Measurements from ENCODE around the gene EXOC3L4. TPM values are rescaled to one million over a fixed set of nuclear protein-coding genes. Genes with fewer than 3 reads are reported as not detected.

EXOC3L4 gene
- total and polyA plus RNA-seq, 8 donors = 1.3 to 82.8 (median 16.2) TPM

DNA sequence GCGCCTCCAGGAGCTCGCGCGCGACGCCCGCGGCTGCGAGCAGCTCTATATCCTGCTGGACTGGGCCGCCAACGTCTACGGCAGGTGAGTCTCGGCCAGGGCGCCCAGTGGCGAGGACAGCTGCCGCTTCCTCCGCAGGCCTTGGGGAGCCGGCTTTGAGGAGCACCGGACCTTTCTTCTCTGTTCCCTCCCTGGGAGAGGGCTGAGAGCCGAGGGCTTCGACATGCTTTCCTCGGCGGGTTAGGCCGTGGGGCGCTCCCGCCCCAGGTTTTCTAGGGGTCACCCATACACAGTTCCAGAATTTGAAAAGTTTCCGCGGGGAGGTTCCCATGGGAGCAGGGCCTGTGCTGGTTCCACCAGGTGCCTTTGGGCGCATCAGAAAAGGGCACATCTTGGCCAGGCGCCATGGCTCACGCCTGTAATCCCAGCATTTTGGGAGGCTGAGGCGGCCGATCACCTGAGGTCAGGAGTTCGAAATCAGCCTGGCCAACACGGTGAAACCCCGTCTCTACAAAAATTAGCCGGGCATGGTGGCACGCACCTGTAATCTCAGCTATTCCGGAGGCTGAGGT is 8.2 kb downstream of the EXOC3L4 start:
- no peaks in the 10 kb centered on the region for H3K36me3 ChIP-seq
- no peak for DNase-seq
- TF ChIP-seq POLR2A (IDR thresholded peaks at IDR 0.05) (no peak), EP300 (IDR thresholded peaks at IDR 0.05) (no peak), CTCF (IDR thresholded peaks at IDR 0.05) (no peak), POLR2AphosphoS5 (IDR thresholded peaks at IDR 0.05) (no peak)
- no peak overlapping the region for H3K4me3 ChIP-seq
- H3K4me1 ChIP-seq = peaks cover 65 to 80% (median 75%) of the 10 kb centered on the region in 4 donors
- WGBS, 5 donors = 67 to 78% (median 73%) methylated on average over 15 to 39 of the region's 39 CpGs
- H3K9me3 ChIP-seq = no peaks in the 10 kb centered on the region
- H3K27ac ChIP-seq = no peak overlapping the region
- H3K27me3 ChIP-seq = peaks cover 0 to 63% (median 28%) of the 10 kb centered on the region in 3 donors
- intact Hi-C loops (cut with DNase I; ENCODE audit: low total_unique reads) = loop anchor here (10.0 kb wide), 1 partner anchor 192 kb away; no protein-coding TSS in a partner anchor

DNA sequence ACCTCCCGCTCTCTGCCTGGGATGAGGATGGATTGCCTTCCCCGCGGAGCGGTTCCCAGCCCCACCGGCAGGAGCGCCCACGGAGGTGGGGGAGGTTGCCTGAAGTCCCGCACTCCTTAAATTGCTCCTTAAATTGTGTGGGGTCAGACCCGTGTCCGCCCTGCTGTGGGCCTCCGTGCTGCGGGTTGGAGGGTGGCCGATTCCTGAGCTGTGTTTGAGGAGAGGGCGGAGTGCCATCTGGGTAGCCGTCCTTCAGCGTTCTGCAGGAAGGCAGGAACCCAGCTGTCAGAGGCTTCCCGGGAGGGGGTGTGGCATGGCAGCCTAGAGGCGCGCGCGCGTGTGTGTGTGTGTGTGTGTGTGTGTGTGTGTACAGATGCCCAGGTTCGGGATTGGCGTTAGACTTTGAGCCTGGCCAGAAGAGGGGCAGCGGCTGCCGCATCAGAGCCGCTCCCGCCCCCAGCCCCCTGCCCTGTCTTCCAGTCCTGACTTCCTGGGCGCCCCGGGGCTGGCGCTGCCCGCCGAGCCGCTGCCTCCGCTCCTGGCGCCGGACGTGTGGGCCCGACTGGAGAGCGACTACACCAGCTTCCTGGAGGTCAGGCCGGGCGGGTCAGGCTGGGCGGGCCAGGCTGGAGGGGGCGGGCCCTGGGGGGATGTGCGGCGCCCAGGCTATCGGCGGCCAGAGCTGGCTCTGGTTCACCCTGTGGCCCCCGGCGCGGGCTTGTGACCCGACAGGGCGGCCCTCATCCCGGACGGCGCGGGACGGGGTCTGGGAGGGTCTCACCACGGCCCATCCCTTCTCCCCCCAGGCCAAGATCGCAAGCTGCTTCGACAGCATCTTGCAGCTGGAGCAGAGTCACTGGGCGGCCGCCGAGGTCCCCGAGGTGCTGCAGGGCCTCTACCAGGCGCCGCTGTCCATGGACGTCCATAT is 9.2 kb downstream of the EXOC3L4 start:
- peak; percentile 87 to 89 for DNase-seq
- TF ChIP-seq POLR2AphosphoS5 (IDR thresholded peaks at IDR 0.05) (no peak), CTCF (IDR thresholded peaks at IDR 0.05) (peak in 2 of 7 experiments; percentile 15 to 33), EP300 (IDR thresholded peaks at IDR 0.05) (no peak)
- 3 to 6% (median 5%) methylated on average over 30 to 68 of the region's 68 CpGs for WGBS, 5 donors
- peak overlapping the region; percentile 15 to 49 (median 22) for H3K4me3 ChIP-seq
- no peaks in the 10 kb centered on the region for H3K36me3 ChIP-seq
- intact Hi-C loops (cut with DNase I; ENCODE audit: low total_unique reads) = loop anchor here (10.0 kb wide), 1 partner anchor 191 kb away; no protein-coding TSS in a partner anchor
- no peaks in the 10 kb centered on the region for H3K9me3 ChIP-seq
- H3K27ac ChIP-seq = peak overlapping the region in 3 of 5 donors; percentile 8 to 47 (median 11)
- peaks cover 61 to 74% (median 68%) of the 10 kb centered on the region in 4 donors for H3K4me1 ChIP-seq
- H3K27me3 ChIP-seq = peaks cover 0 to 61% (median 28%) of the 10 kb centered on the region in 3 donors

GRCh38 chr14:103104389-103104653 is 9.8 kb downstream of the EXOC3L4 start:
- no peak for DNase-seq
- Histone ChIP-seq H3K27ac (peak overlapping the region in 3 of 5 donors; percentile 8 to 47 (median 33)), H3K27me3 (peaks cover 0 to 55% (median 28%) of the 10 kb centered on the region in 3 donors)

More at GRCh38 chr14:103104389-103104653, 9.8 kb downstream of the EXOC3L4 start:
- Histone ChIP-seq H3K9me3 (no peaks in the 10 kb centered on the region), H3K36me3 (no peaks in the 10 kb centered on the region), H3K4me1 (peaks cover 58 to 71% (median 62%) of the 10 kb centered on the region in 4 donors), H3K4me3 (peak overlapping the region in 2 of 4 donors; percentile 7 to 49)
- intact Hi-C loops (cut with DNase I; ENCODE audit: low total_unique reads) = loop anchor here (10.0 kb wide), 1 partner anchor 190 kb away; no protein-coding TSS in a partner anchor
- no peak for TF ChIP-seq EP300 (IDR thresholded peaks at IDR 0.05)
- no peak for TF ChIP-seq CTCF (IDR thresholded peaks at IDR 0.05)
- no peak for TF ChIP-seq POLR2A (IDR thresholded peaks at IDR 0.05)
- no peak for TF ChIP-seq POLR2AphosphoS5 (IDR thresholded peaks at IDR 0.05)
- WGBS, 5 donors = 8 to 16% (median 12%) methylated on average over 11 to 20 of the region's 20 CpGs; no CpG with 5 or more reads in 1 of the 5 donors
